ENCODE measurements around the gene GUCA1A.

GRCh38 chr6:42199106-42199981 lies 26.2 kb downstream of the GUCA1A start:
- TF ChIP-seq CTCF (IDR thresholded peaks at IDR 0.05 in 4 of 5, conservative IDR thresholded peaks at IDR 0.05 in 1 of 5), result no peak
- no peak for TF ChIP-seq POLR2A (IDR thresholded peaks at IDR 0.05)

All from gastrocnemius medialis (tissue), 4 donors.